ENCODE data around the gene MKNK2. TPM values are rescaled to one million over a fixed set of nuclear protein-coding genes. Genes with fewer than 3 reads are reported as not detected.
A peak's percentile ranks its signal among the peaks of the same experiment; 100 is the strongest.

Gene MKNK2
- total RNA-seq, 4 donors from 2014 or later = 113 to 267 (median 193) TPM

- intact Hi-C loops (cut with DNase I) = no loop called here
- Histone ChIP-seq H3K27me3 (no peaks in the 10 kb centered on the region), H3K36me3 (peaks cover 0 to 48% (median 31%) of the 10 kb centered on the region in 4 donors), H3K27ac (replicated peaks in 1 of 4) (peak overlapping the region; percentile 48 to 67 (median 54)), H3K4me3 (peak overlapping the region in 2 of 4 donors; percentile 12 to 40), H3K4me1 (peaks cover 23 to 97% (median 86%) of the 10 kb centered on the region in 4 donors), H3K9me3 (no peaks in the 10 kb centered on the region)
- DNase-seq (ENCODE audit: extremely low spot score) = no peak
- WGBS = 76% methylated on average over 22 of the region's 28 CpGs
- TF ChIP-seq CTCF (IDR thresholded peaks at IDR 0.05) = no peak
- TF ChIP-seq EP300 (IDR thresholded peaks at IDR 0.05) = no peak
- peak; percentile 22 to 45 for TF ChIP-seq POLR2AphosphoS5 (IDR thresholded peaks at IDR 0.05)
- no peak for TF ChIP-seq POLR2A (IDR thresholded peaks at IDR 0.05; ENCODE audit: low read depth)
These were observed 34.1 kb upstream of the MKNK2 start for GRCh38 chr19:2084993-2085720.

GRCh38 chr19:2083174-2083854, 32.3 kb upstream of the MKNK2 start:
- intact Hi-C loops (cut with DNase I) = no loop called here
- Histone ChIP-seq H3K27me3 (no peaks in the 10 kb centered on the region), H3K27ac (replicated peaks in 1 of 4) (peak overlapping the region; percentile 51 to 67 (median 54)), H3K9me3 (no peaks in the 10 kb centered on the region), H3K4me3 (peak overlapping the region in 2 of 4 donors; percentile 20 to 40), H3K36me3 (peaks cover 7 to 66% (median 49%) of the 10 kb centered on the region in 4 donors), H3K4me1 (peaks cover 12 to 82% (median 70%) of the 10 kb centered on the region in 4 donors)
- WGBS = 57% methylated on average over 16 of the region's 20 CpGs
- DNase-seq (ENCODE audit: extremely low spot score) = no peak
- TF ChIP-seq EP300 (IDR thresholded peaks at IDR 0.05) = no peak
- no peak for TF ChIP-seq POLR2AphosphoS5 (IDR thresholded peaks at IDR 0.05)
- TF ChIP-seq CTCF (IDR thresholded peaks at IDR 0.05) = no peak
- no peak for TF ChIP-seq POLR2A (IDR thresholded peaks at IDR 0.05; ENCODE audit: low read depth)

- intact Hi-C loops (cut with DNase I) = no loop called here
- WGBS = 81% methylated on average over 19 of the region's 30 CpGs
- Histone ChIP-seq H3K27ac (replicated peaks in 1 of 4) (peak overlapping the region; percentile 51 to 67 (median 54)), H3K27me3 (no peaks in the 10 kb centered on the region), H3K4me3 (no peak overlapping the region), H3K36me3 (peaks cover 19 to 78% (median 61%) of the 10 kb centered on the region in 4 donors), H3K9me3 (no peaks in the 10 kb centered on the region), H3K4me1 (peaks cover 12 to 70% (median 59%) of the 10 kb centered on the region in 4 donors)
- no peak for DNase-seq (ENCODE audit: extremely low spot score)
- no peak for TF ChIP-seq POLR2A (IDR thresholded peaks at IDR 0.05; ENCODE audit: low read depth)
- TF ChIP-seq EP300 (IDR thresholded peaks at IDR 0.05) = no peak
- no peak for TF ChIP-seq CTCF (IDR thresholded peaks at IDR 0.05)
- TF ChIP-seq POLR2AphosphoS5 (IDR thresholded peaks at IDR 0.05) = no peak
These were observed 31.1 kb upstream of the MKNK2 start for GRCh38 chr19:2081873-2082810.

GRCh38 chr19:2080336-2080988, 29.4 kb upstream of the MKNK2 start:
- TF ChIP-seq POLR2A (IDR thresholded peaks at IDR 0.05; ENCODE audit: low read depth) = no peak
- no peak for TF ChIP-seq EP300 (IDR thresholded peaks at IDR 0.05)
- TF ChIP-seq POLR2AphosphoS5 (IDR thresholded peaks at IDR 0.05) = no peak
- TF ChIP-seq CTCF (IDR thresholded peaks at IDR 0.05) = no peak
- H3K27me3 ChIP-seq = no peaks in the 10 kb centered on the region
- peak overlapping the region in 1 of 4 donors; percentile 67 for H3K27ac ChIP-seq (replicated peaks in 1 of 4)

More at GRCh38 chr19:2080336-2080988, 29.4 kb upstream of the MKNK2 start:
- Histone ChIP-seq H3K36me3 (peaks cover 36 to 95% (median 77%) of the 10 kb centered on the region in 4 donors), H3K4me1 (peaks cover 12 to 53% (median 42%) of the 10 kb centered on the region in 4 donors), H3K9me3 (no peaks in the 10 kb centered on the region), H3K4me3 (no peak overlapping the region)
- intact Hi-C loops (cut with DNase I) = no loop called here
- WGBS = 80% methylated on average over 23 of the region's 23 CpGs
- no peak for DNase-seq (ENCODE audit: extremely low spot score)
